ENCODE results near the gene ZNF519.
"Not testable (repeated sequence)": the region's sequence is repeated elsewhere in the genome, so short reads cannot be mapped to it uniquely, and the experiment has no call there.

DNA sequence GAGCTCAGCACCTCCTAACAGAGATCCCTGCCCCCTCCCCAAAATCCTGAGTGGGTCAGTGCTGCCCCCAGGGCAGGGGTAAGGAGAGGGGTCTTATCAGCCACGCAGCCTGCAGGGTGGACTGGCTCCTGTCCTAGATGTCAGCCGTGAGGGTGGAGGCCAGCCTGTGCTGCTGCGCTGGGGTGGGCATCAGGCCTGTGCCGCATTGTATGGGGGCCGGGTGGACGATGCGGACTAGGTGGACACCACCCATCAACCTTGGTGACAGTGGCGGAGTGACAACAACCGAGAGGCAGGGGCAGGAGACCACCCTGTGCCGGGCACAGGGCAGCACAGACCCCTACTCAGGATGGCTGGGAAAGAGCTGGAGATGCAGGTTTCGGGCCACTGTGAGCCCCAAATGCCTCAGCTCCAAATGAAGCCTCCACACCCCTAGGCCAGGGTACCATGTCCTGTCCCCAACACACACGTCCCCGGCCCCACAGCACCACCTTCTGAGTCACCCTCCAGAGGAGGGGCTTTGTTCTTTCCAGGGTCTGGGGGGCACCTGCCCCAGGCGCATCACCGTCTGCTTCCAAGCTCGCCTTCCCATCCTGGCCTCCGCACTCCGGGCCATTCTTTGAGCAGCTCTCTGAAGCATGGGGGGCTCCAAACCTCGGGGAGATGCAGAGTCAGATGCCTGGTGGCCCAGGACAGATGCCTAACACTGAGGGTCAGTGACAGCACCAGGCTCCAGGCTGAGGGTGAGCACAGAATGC lies 13.5 kb upstream of the ZNF519 start:
- TF ChIP-seq, protein P1, sequence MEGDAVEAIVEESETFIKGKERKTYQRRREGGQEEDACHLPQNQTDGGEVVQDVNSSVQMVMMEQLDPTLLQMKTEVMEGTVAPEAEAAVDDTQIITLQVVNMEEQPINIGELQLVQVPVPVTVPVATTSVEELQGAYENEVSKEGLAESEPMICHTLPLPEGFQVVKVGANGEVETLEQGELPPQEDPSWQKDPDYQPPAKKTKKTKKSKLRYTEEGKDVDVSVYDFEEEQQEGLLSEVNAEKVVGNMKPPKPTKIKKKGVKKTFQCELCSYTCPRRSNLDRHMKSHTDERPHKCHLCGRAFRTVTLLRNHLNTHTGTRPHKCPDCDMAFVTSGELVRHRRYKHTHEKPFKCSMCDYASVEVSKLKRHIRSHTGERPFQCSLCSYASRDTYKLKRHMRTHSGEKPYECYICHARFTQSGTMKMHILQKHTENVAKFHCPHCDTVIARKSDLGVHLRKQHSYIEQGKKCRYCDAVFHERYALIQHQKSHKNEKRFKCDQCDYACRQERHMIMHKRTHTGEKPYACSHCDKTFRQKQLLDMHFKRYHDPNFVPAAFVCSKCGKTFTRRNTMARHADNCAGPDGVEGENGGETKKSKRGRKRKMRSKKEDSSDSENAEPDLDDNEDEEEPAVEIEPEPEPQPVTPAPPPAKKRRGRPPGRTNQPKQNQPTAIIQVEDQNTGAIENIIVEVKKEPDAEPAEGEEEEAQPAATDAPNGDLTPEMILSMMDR (IDR thresholded peaks at IDR 0.05), result not testable (repeated sequence)
- TF ChIP-seq EZH2 (IDR thresholded peaks at IDR 0.05; ENCODE audit: borderline replicate concordance, insufficient read depth, low read depth, low read length, poor library complexity, severe bottlenecking), result not testable (repeated sequence)
